NCI-H146 (cell line): ENCODE data around the gene TMEM131.
"Not testable (repeated sequence)": the region's sequence is repeated elsewhere in the genome, so short reads cannot be mapped to it uniquely, and the experiment has no call there.

Source experiments
- DNase-seq: peaks from one replicate; lab custom pipeline; 2025; lab: John Stamatoyannopoulos, UW

The TMEM131 gene

GRCh38 chr2:97723156-97724072 lies 272.3 kb downstream of the TMEM131 start:
- DNase-seq: no peak

GRCh38 chr2:97722227-97722626 lies 273.5 kb downstream of the TMEM131 start:
- DNase-seq: no peak

GRCh38 chr2:97720746-97721145 lies 275.0 kb downstream of the TMEM131 start:
- DNase-seq: no peak

GRCh38 chr2:97719362-97720155 lies 276.2 kb downstream of the TMEM131 start:
- DNase-seq: no peak

- DNase-seq: no peak
These were observed 276.8 kb downstream of the TMEM131 start for GRCh38 chr2:97718942-97719341.

- no peak for DNase-seq
These were observed 277.5 kb downstream of the TMEM131 start for GRCh38 chr2:97718051-97718882.

GRCh38 chr2:97717613-97717995 lies 278.1 kb downstream of the TMEM131 start:
- no peak for DNase-seq

GRCh38 chr2:97716695-97717612 lies 278.8 kb downstream of the TMEM131 start:
- DNase-seq: no peak

GRCh38 chr2:97715951-97716694 lies 279.6 kb downstream of the TMEM131 start:
- DNase-seq: no peak

- no peak for DNase-seq
These were observed 280.6 kb downstream of the TMEM131 start for GRCh38 chr2:97714950-97715652.

GRCh38 chr2:97714084-97714949 lies 281.4 kb downstream of the TMEM131 start:
- DNase-seq: peak; percentile 40

GRCh38 chr2:97713296-97714083 lies 282.3 kb downstream of the TMEM131 start, which contains the start of gene ZAP70:
TSS of gene ZAP70 (plus strand) at chr2:97713576. CDS start at chr2:97724037, 10,461 bp downstream.
- no peak for DNase-seq

- DNase-seq: no peak
These were observed 283.0 kb downstream of the TMEM131 start for GRCh38 chr2:97712693-97713295.

GRCh38 chr2:97712175-97712574 lies 283.6 kb downstream of the TMEM131 start:
- not testable (repeated sequence) for DNase-seq

GRCh38 chr2:97711394-97711711 lies 284.4 kb downstream of the TMEM131 start:
- no peak for DNase-seq

- no peak for DNase-seq
These were observed 287.1 kb downstream of the TMEM131 start for GRCh38 chr2:97708608-97709007.

GRCh38 chr2:97708048-97708380 lies 287.7 kb downstream of the TMEM131 start:
- no peak for DNase-seq
